Posterior vena cava (tissue), 2 donors: ENCODE data around the gene RASA4B. TPM values are rescaled to one million over a fixed set of nuclear protein-coding genes. Genes with fewer than 3 reads are reported as not detected.
"Not testable (repeated sequence)": the region's sequence is repeated elsewhere in the genome, so short reads cannot be mapped to it uniquely, and the experiment has no call there.

Source experiments
- DNase-seq: peaks from one replicate; pipeline ENCODE4 v3.0.0-alpha.2; 2020; ENCODE audit warnings: low spot score
- intact Hi-C, 2 donors: fragments of 100-400 bp; cut with DNase I; formaldehyde crosslinking; loops; one replicate each; pipeline versions ENCODE4 v1.14.1 to v1.14.2; 2022 to 2023
- total RNA-seq, 2 donors: library from RNA; stranded (reverse); fragmentation: NEBNext Ultra II Directional; extraction: Animal tissue kit (Norgen Biotek cat#: 25700); gene quantifications; one replicate each; pipeline ENCODE4 v1.2.1, GENCODE V29; 2021
- donor health status: DM: yes; HTN: yes; CAD: no.
- donor health status: DM: yes; HTN: yes; CAD: no.

RASA4B gene
- total RNA-seq, 2 donors from 2014 or later = 12.1 to 17.6 TPM

- intact Hi-C loops = no loop called here
- DNase-seq = no peak
Observed at GRCh38 chr7:102463841-102464576, 53.6 kb downstream of the RASA4B start.

DNA sequence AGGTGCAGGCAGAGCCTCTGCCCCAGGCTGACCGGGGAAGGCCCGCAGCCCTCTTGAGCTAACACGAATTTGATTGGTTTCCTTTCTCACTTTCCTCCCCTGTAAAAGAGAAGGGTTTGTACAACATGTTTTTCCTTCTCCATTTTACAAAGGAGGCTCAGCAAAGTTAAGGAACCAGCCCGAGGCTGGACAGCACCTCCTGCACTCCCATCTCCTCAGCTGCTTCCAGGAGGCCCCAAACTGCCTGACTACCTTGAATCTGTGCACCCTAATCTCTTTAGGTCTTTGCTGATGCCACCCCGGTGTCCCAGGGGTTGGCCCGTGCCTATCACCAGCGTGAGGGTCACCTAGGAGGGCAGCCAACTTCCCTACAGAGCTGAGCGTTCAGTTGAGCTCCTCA is 57.1 kb downstream of the RASA4B start:
- intact Hi-C loops = no loop called here

DNA sequence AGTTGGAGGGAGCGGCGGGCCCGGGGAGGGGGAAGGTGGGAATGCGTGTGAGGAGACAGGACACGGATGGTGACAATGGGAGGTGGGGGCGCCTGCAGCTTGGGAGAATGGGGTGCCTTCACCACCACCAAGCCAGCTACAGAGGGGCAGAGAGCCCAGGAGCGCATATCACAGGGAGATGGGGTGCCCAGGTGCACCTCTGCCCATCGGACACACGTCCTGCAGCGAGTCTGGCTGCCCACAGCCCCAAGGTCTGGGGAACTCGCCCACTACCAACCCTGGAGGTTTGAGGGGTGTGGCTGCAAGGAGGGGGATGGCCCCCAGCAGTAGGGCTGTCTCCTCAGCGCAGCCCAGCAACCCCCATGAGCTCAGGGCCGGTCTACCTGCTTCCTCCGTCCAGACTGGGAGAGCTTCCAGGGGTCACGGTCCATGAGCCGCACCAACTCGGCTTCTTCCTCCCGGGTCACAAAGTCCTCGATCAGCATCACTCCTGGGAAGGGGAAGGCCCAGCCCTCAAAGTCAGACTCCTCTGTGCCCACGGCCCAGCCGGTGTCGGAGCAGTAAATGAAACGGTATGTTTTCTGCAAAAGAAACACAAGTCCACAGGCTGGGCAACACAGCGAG is 58.2 kb downstream of the RASA4B start:
- intact Hi-C loops = no loop called here
- no peak for DNase-seq

More for the DNA sequence above, 57.1 kb downstream of the RASA4B start:
- no peak for DNase-seq

DNA sequence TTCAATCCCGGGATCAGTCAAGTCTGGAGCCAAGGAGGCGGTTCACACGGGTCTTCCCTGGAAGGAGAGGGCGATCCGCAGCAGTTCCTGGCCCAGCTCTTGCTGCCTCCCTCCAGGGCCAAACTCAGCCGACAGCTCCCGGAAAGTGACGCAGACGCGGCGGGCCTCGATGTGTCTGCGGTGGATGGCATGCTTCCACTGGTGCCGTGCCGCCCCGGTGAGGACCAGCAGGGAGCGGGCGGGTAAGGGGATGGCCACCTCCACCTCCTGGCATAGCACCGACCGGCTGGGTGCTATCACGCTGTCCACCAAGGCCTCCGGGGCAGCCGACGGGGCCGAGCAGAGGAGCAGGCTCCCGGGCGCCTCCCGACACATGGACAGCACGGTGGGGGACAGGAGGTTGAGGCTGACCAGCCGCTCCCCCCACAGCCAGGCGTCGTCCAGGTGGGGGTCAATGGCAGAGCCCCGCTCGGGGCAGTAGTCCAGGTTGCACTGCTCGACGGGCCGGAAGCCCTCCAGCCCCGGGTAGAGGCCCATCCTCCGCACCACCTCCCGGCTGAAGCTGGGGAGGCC is 60.1 kb downstream of the RASA4B start:
- intact Hi-C loops = no loop called here
- no peak for DNase-seq

DNA sequence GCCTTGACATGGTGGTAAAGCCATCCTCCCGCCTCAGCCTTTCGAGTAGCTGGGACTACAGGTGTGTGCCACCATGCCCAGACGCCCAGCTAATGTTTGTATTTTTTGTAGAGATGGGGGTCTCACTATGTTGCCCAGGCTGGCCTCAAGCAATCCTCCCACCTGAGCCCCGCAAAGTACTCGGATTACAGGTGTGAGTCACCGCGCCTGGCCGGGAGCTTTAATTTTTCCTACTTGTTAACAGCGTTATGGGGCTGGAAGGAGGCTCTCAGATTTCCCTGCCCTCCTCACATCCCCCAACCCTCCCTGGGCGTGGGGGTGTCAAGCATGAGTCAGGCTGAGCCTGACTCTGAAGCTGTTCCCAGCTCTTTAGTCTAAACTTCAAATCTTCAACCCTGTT is 61.2 kb downstream of the RASA4B start:
- intact Hi-C loops = no loop called here
- no peak for DNase-seq

- DNase-seq = no peak
- intact Hi-C loops = no loop called here
Observed at GRCh38 chr7:102455596-102455995, 62.0 kb downstream of the RASA4B start.

GRCh38 chr7:102454932-102455331 is 62.6 kb downstream of the RASA4B start:
- DNase-seq, intact Hi-C loops: not testable (repeated sequence)

GRCh38 chr7:102454468-102454867 is 63.1 kb downstream of the RASA4B start:
- intact Hi-C loops = no loop called here
- no peak for DNase-seq

GRCh38 chr7:102453319-102453718 is 64.3 kb downstream of the RASA4B start:
- no peak for DNase-seq
- intact Hi-C loops = no loop called here

DNA sequence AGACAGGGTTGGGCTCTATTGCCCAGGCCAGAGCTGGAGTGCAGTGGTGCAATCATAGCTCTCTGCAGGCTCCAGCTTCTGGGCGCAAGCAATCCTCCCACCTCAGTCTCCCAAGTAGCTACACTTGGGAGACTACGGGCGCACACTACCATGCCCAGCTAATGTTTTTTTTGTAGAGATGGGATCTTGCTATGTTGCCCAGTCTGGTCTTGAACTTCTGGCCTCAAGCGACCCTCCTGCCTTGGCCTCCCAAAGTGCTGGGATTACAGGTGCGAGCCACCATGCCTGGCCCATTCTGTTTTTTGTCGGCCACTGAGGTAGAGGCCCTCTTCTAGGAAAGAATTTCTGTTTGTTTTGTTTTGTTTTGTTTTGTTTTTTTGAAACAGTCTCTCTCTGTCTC is 65.1 kb downstream of the RASA4B start:
- no peak for DNase-seq
- intact Hi-C loops = no loop called here

- intact Hi-C loops = no loop called here
- no peak for DNase-seq
Observed at GRCh38 chr7:102451371-102452054, 66.1 kb downstream of the RASA4B start.

GRCh38 chr7:102450242-102450641 is 67.3 kb downstream of the RASA4B start:
- no peak for DNase-seq
- intact Hi-C loops = no loop called here

DNA sequence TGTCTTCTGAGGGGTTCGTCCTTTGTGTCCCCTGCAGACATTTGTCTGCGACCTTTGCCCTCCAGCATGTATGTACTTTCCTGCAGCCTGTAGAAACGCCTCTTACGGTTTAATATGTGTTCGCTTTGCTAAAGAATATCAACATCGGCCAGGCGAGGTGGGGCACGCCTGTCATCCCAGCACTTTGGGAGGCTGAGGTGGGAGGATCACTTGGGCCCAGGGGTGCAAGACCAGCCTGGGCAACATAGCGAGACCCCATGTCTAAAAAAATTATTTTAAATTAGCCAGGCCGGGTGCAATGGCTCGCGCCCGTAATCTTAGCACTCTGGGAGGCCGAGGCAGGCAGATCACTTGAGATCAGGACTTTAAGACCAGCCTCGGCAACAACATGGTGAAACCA is 68.4 kb downstream of the RASA4B start:
- intact Hi-C loops = no loop called here

GRCh38 chr7:102447311-102447710 is 70.3 kb downstream of the RASA4B start:
- intact Hi-C loops = no loop called here

More for the DNA sequence above, 68.4 kb downstream of the RASA4B start:
- no peak for DNase-seq

GRCh38 chr7:102446387-102447156 is 71.0 kb downstream of the RASA4B start:
- no peak for DNase-seq
- intact Hi-C loops = no loop called here

More at GRCh38 chr7:102447311-102447710, 70.3 kb downstream of the RASA4B start:
- no peak for DNase-seq

- DNase-seq = no peak
- intact Hi-C loops = no loop called here
Observed at GRCh38 chr7:102445674-102446071, 71.9 kb downstream of the RASA4B start.

- DNase-seq = no peak
- intact Hi-C loops = no loop called here
Observed at GRCh38 chr7:102444961-102445673, 72.5 kb downstream of the RASA4B start.

DNA sequence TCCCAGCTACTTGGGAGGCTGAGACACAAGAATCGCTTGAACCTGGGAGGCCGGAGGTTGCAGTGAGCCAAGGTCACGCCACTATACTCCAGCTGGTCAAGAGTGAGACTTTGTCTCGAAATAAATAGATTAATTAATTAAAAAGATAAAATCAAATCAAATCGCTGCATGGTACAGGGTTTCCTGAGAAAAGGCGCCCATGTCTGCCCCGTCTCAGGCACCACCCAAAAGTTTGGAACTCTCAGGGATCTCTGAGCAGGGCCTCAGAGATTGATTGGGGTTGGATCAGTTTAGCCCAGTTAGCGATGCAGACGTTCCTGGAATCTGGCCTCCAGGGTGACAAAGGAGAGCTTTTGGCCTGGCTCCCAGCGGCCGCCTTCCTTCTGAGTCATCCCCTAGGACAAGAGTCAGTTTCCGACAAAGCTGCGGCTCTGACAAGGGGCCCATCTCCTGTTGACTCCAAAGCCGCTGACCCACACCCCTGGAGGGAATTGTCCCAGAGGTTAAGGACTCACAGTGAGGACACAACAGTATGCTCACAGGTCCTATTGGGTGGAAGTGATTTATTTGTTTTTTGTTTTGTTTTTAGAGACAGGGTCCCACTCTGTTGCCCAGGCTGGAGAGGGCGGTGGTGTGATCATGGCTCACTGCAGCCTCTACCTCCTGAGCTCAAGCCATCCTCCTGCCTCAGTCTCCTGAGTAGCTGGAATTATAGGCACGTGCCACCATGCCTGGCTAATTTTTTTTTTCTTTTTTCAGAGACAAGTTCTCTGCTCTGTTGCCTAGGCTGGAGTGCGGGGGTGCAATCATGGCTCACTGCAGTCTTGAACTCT is 77.4 kb downstream of the RASA4B start:
- peak; percentile 89 for DNase-seq
- intact Hi-C loops = no loop called here
